Adrenal gland (tissue), 12 donors: ENCODE results near the gene GRIN2D. TPM values are rescaled to one million over a fixed set of nuclear protein-coding genes. Genes with fewer than 3 reads are reported as not detected.

Experiments used
- polyA plus RNA-seq, 3 donors: library from polyadenylated mRNA; stranded (reverse); fragments of 200-250 nt in 2 of 3; fragments of 350-450 nt in 1 of 3; fragmentation: Illumina TruSeq in 1 of 3; extraction: RNeasy Lipid Tissue Mini Kit (QIAGEN cat#74804) in 1 of 3; gene quantifications; one replicate each; pipeline ENCODE4 v1.2.3, GENCODE V29; 2013 to 2014
- total RNA-seq, 9 donors: library from RNA; depleted of rRNA in 4 of 9; stranded (reverse); fragments of >200 nt in 4 of 9; fragments of 120-200 nt in 1 of 9; fragmentation: NEBNext Ultra II Directional in 1 of 9; extraction: Animal tissue kit (Norgen Biotek cat#: 25700) in 1 of 9; gene quantifications; one replicate each; pipeline versions ENCODE4 v1.1.0 to v1.2.4, GENCODE V29; 2013 to 2023
- donor health status: healthy with polysubstance abuse.
- donor health status: Bipolar disorder and iron deficiency.
- donor health status: DM: yes; HTN: yes; CAD: no.
- donor health status: DM: no; HTN: no; CAD: no.
- donor health status: DM: no; HTN: no; CAD: no.
- donor health status: DM: yes; HTN: yes; CAD: no.

GRIN2D gene
- total and polyA plus RNA-seq, 12 donors: 0.11 to 1.8 (median 0.61) TPM

Other genes starting within 250 kb of the GRIN2D start
- gene LIG1, start 223.3 kb upstream of the GRIN2D start, total RNA-seq: 10 to 100 TPM in 7 of 9 donors, 1 to 10 TPM in 2; 7.5 to 24.2 (median 15.5) TPM
- 10 to 100 TPM; 10.5 to 79.6 (median 58.3) TPM for gene LIG1, start 223.3 kb upstream of the GRIN2D start, polyA plus RNA-seq
- 1 to 10 TPM in 7 of 9 donors, under 1 TPM in 2; 0.52 to 8.0 (median 4.2) TPM for gene ZSWIM9, start 223.0 kb upstream of the GRIN2D start, total RNA-seq
- gene ZSWIM9, start 223.0 kb upstream of the GRIN2D start, polyA plus RNA-seq: 1 to 10 TPM; 1.9 to 5.7 (median 2.6) TPM
- 10 to 100 TPM; 14.1 to 45.3 (median 32.3) TPM for gene CARD8, start 137.8 kb upstream of the GRIN2D start, total RNA-seq
- 10 to 100 TPM; 30.0 to 48.3 (median 33.7) TPM for gene CARD8, start 137.8 kb upstream of the GRIN2D start, polyA plus RNA-seq
- 1 to 10 TPM in 1 of 9 donors, under 1 TPM in 7, not detected in 1; 0.18 to 1.4 (median 0.59) TPM for gene ZNF114, start 123.6 kb upstream of the GRIN2D start, total RNA-seq
- under 1 TPM; 0.07 to 0.16 (median 0.10) TPM for gene ZNF114, start 123.6 kb upstream of the GRIN2D start, polyA plus RNA-seq
- gene EMP3, start 68.1 kb upstream of the GRIN2D start, total RNA-seq: 100 to 1,000 TPM in 4 of 9 donors, 10 to 100 TPM in 5; 20.6 to 118 (median 97.9) TPM
- gene EMP3, start 68.1 kb upstream of the GRIN2D start, polyA plus RNA-seq: 100 to 1,000 TPM in 2 of 3 donors, 10 to 100 TPM in 1; 63.9 to 409 (median 315) TPM
- gene TMEM143, start 29.7 kb upstream of the GRIN2D start, total RNA-seq: 10 to 100 TPM in 6 of 9 donors, 1 to 10 TPM in 3; 3.3 to 26.3 (median 10.9) TPM
- 10 to 100 TPM in 2 of 3 donors, 1 to 10 TPM in 1; 9.6 to 26.5 (median 20.1) TPM for gene TMEM143, start 29.7 kb upstream of the GRIN2D start, polyA plus RNA-seq
- gene SYNGR4, start 29.3 kb upstream of the GRIN2D start, total RNA-seq: not detected
- gene SYNGR4, start 29.3 kb upstream of the GRIN2D start, polyA plus RNA-seq: under 1 TPM in 1 of 3 donors, not detected in 2; 0.13 TPM
- gene KDELR1, start 2.1 kb upstream of the GRIN2D start, total RNA-seq: 100 to 1,000 TPM in 7 of 9 donors, 10 to 100 TPM in 2; 63.4 to 201 (median 161) TPM
- 100 to 1,000 TPM; 110 to 146 (median 126) TPM for gene KDELR1, start 2.1 kb upstream of the GRIN2D start, polyA plus RNA-seq
- gene GRWD1, start 52.3 kb downstream of the GRIN2D start, total RNA-seq: 10 to 100 TPM in 8 of 9 donors, 1 to 10 TPM in 1; 8.5 to 48.4 (median 27.8) TPM
- gene GRWD1, start 52.3 kb downstream of the GRIN2D start, polyA plus RNA-seq: 10 to 100 TPM in 1 of 3 donors, 1 to 10 TPM in 2; 6.6 to 15.7 (median 7.5) TPM
- gene KCNJ14, start 61.9 kb downstream of the GRIN2D start, total RNA-seq: under 1 TPM; 0.09 to 0.83 (median 0.44) TPM
- under 1 TPM; 0.16 to 0.56 (median 0.34) TPM for gene KCNJ14, start 61.9 kb downstream of the GRIN2D start, polyA plus RNA-seq
- gene CYTH2, start 75.7 kb downstream of the GRIN2D start, total RNA-seq: 10 to 100 TPM; 28.5 to 93.5 (median 53.7) TPM
- 10 to 100 TPM; 26.3 to 91.7 (median 51.8) TPM for gene CYTH2, start 75.7 kb downstream of the GRIN2D start, polyA plus RNA-seq
- 1 to 10 TPM in 7 of 9 donors, under 1 TPM in 2; 0.06 to 4.4 (median 2.2) TPM for gene LMTK3, start 118.2 kb downstream of the GRIN2D start, total RNA-seq
- 10 to 100 TPM in 1 of 3 donors, 1 to 10 TPM in 1, under 1 TPM in 1; 0.57 to 15.1 (median 2.3) TPM for gene LMTK3, start 118.2 kb downstream of the GRIN2D start, polyA plus RNA-seq
- gene SULT2B1, start 158.5 kb downstream of the GRIN2D start, total RNA-seq: 1 to 10 TPM in 2 of 9 donors, under 1 TPM in 4, not detected in 3; 0.22 to 1.4 (median 0.49) TPM
- gene SULT2B1, start 158.5 kb downstream of the GRIN2D start, polyA plus RNA-seq: under 1 TPM; 0.24 to 0.88 (median 0.72) TPM
- gene SPACA4, start 213.1 kb downstream of the GRIN2D start, total RNA-seq: not detected
- gene SPACA4, start 213.1 kb downstream of the GRIN2D start, polyA plus RNA-seq: not detected
- under 1 TPM in 2 of 9 donors, not detected in 7; 0.17 to 0.75 TPM for gene FAM83E, start 221.4 kb downstream of the GRIN2D start, total RNA-seq
- 1 to 10 TPM in 1 of 3 donors, under 1 TPM in 1, not detected in 1; 0.24 to 1.6 TPM for gene FAM83E, start 221.4 kb downstream of the GRIN2D start, polyA plus RNA-seq
- gene RPL18, start 225.5 kb downstream of the GRIN2D start, total RNA-seq: 1,000 to 10,000 TPM; 1,183 to 3,315 (median 1,689) TPM
- gene RPL18, start 225.5 kb downstream of the GRIN2D start, polyA plus RNA-seq: 1,000 to 10,000 TPM in 2 of 3 donors, 100 to 1,000 TPM in 1; 575 to 5,137 (median 3,671) TPM
- 10 to 100 TPM; 11.7 to 27.9 (median 17.9) TPM for gene SPHK2, start 225.8 kb downstream of the GRIN2D start, total RNA-seq
- gene SPHK2, start 225.8 kb downstream of the GRIN2D start, polyA plus RNA-seq: 10 to 100 TPM in 2 of 3 donors, 1 to 10 TPM in 1; 4.3 to 29.9 (median 12.6) TPM
- gene DBP, start 243.7 kb downstream of the GRIN2D start, total RNA-seq: 10 to 100 TPM; 24.3 to 78.3 (median 49.2) TPM
- 10 to 100 TPM; 11.5 to 80.6 (median 57.9) TPM for gene DBP, start 243.7 kb downstream of the GRIN2D start, polyA plus RNA-seq